Muscle of back (tissue), 11 donors: ENCODE measurements around the gene GCNT3. TPM values are rescaled to one million over a fixed set of nuclear protein-coding genes. Genes with fewer than 3 reads are reported as not detected.
"Not testable (repeated sequence)": the region's sequence is repeated elsewhere in the genome, so short reads cannot be mapped to it uniquely, and the experiment has no call there.

Experiments used
- DNase-seq, 3 donors: peaks; one replicate each; pipeline versions ENCODE4 v3.0.0 to v3.0.0-alpha.2; 2013
- polyA plus RNA-seq, 10 donors: library from polyadenylated mRNA; unstranded; fragments of 120-200 nt; gene quantifications; one replicate each; pipeline ENCODE4 v1.2.1, GENCODE V29; 2013; ENCODE audit not compliant: insufficient read length in 10 of 10

The GCNT3 gene
- polyA plus RNA-seq, 10 donors, result 0.05 to 0.60 (median 0.22) TPM; not detected in 1

- no peak for DNase-seq
These were observed 4.1 kb downstream of the GCNT3 start for GRCh38 chr15:59615661-59616060.

GRCh38 chr15:59616379-59616778, 4.8 kb downstream of the GCNT3 start:
- no peak for DNase-seq

GRCh38 chr15:59618406-59618805, 6.8 kb downstream of the GCNT3 start:
- DNase-seq, result no peak

- peak in 1 of 3 donors; percentile 2 for DNase-seq
These were observed 10.7 kb downstream of the GCNT3 start for GRCh38 chr15:59622289-59622688.

GRCh38 chr15:59632714-59633113, 21.1 kb downstream of the GCNT3 start:
- peak in 1 of 3 donors; percentile 11 for DNase-seq

- DNase-seq, result no peak
These were observed 24.6 kb downstream of the GCNT3 start for GRCh38 chr15:59636184-59636583.

- not testable (repeated sequence) for DNase-seq
These were observed 25.9 kb downstream of the GCNT3 start for GRCh38 chr15:59637507-59637906.

GRCh38 chr15:59642351-59642750, 30.8 kb downstream of the GCNT3 start:
- DNase-seq, result no peak

GRCh38 chr15:59644756-59645155, 33.2 kb downstream of the GCNT3 start:
- no peak for DNase-seq

GRCh38 chr15:59645812-59646211, 34.2 kb downstream of the GCNT3 start:
- DNase-seq, result not testable (repeated sequence)

GRCh38 chr15:59646277-59646676, 34.7 kb downstream of the GCNT3 start:
- DNase-seq, result no peak

- DNase-seq, result no peak
These were observed 35.5 kb downstream of the GCNT3 start for GRCh38 chr15:59647085-59647484.

- no peak for DNase-seq
These were observed 38.0 kb downstream of the GCNT3 start for GRCh38 chr15:59649603-59650002.

GRCh38 chr15:59654046-59654445, 42.5 kb downstream of the GCNT3 start:
- no peak for DNase-seq

- peak; percentile 94 to 97 (median 94) for DNase-seq
These were observed 45.5 kb downstream of the GCNT3 start, which contains the start of gene GTF2A2 for GRCh38 chr15:59656897-59657634. TSS of gene GTF2A2 (minus strand) at chr15:59657515. CDS start at chr15:59652277, 5,238 bp downstream.

- no peak for DNase-seq
These were observed 46.1 kb downstream of the GCNT3 start for GRCh38 chr15:59657635-59658125.

- no peak for DNase-seq
These were observed 47.8 kb downstream of the GCNT3 start for GRCh38 chr15:59659366-59659765.

- DNase-seq, result peak; percentile 71 to 93 (median 89)
These were observed 50.7 kb downstream of the GCNT3 start for GRCh38 chr15:59662260-59662659.

- peak in 1 of 3 donors; percentile 24 for DNase-seq
These were observed 57.0 kb downstream of the GCNT3 start for GRCh38 chr15:59668556-59668955.
